Measurements from ENCODE around the gene UTP15.

The UTP15 gene

DNA sequence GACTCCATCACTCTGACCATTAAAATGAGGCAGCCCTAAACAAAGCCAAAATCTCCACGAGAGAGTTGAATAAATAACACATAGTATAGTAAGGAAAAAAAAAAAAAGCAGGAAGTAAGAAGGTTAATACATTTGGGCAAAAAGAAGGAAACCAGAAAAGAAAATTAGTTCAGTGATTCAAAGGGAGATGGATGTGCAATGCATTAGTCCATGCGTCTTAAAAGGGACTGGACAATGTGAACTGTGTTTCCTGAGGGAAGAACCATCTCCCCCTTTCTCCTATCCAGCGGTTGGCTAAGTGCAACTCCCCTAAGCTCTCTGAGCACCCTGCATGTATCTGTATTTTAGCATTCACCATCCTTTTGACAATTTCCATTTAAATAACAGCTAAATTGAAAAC, 1.5 kb upstream of the UTP15 start:
- Histone ChIP-seq H3K27ac (replicated peaks) (peak overlapping the region; percentile 84; the same call in 1 of the 2 replicates), H3K4me3 (replicated peaks; ENCODE audit: insufficient read depth, low read length) (peak overlapping the region; percentile 87), H3K27me3 (ENCODE audit: insufficient read depth, poor library complexity, severe bottlenecking) (no peaks in the 10 kb centered on the region)
- TF ChIP-seq POLR2AphosphoS5 (IDR thresholded peaks at IDR 0.05; ENCODE audit: low read depth) = no peak
- TF ChIP-seq REST (IDR thresholded peaks at IDR 0.05; ENCODE audit: insufficient replicate concordance, low read depth) = no peak
- no peak for TF ChIP-seq SPI1 (IDR thresholded peaks at IDR 0.05; ENCODE audit: borderline replicate concordance, low read depth)
- TF ChIP-seq GABPA (IDR thresholded peaks at IDR 0.05; ENCODE audit: low read depth) = no peak
- TF ChIP-seq CTCF (IDR thresholded peaks at IDR 0.05; ENCODE audit: insufficient read depth, low read length) = no peak
- no peak for DNase-seq (ENCODE audit: low read depth in 1 of 2, low spot score in 1 of 2)

DNA sequence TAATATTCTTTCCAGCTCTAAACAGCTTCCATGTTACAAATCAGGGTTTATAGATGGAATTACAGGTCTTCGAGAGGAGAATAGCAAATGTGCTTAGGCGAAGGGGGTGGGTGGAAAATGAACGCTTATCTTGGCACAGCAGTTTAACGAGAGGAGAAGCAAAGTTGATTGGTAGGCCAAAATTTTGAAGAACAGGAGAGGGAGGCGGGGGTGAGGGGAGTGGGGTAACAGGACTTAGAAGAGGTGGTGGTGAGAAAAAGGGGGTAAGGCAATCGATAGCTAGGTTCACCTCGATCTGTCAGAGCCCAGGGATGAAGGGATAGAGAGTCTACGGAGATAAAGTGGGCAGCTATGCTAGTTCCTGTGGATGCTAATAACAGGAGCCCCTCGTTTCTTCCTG, 868 bp upstream of the UTP15 start:
- Histone ChIP-seq H3K27ac (replicated peaks) (peak overlapping the region; percentile 84), H3K4me3 (replicated peaks; ENCODE audit: insufficient read depth, low read length) (peak overlapping the region; percentile 87), H3K27me3 (ENCODE audit: insufficient read depth, poor library complexity, severe bottlenecking) (no peaks in the 10 kb centered on the region)
- TF ChIP-seq REST (IDR thresholded peaks at IDR 0.05; ENCODE audit: insufficient replicate concordance, low read depth) (no peak), POLR2AphosphoS5 (IDR thresholded peaks at IDR 0.05; ENCODE audit: low read depth) (no peak), GABPA (IDR thresholded peaks at IDR 0.05; ENCODE audit: low read depth) (no peak), CTCF (IDR thresholded peaks at IDR 0.05; ENCODE audit: insufficient read depth, low read length) (no peak), SPI1 (IDR thresholded peaks at IDR 0.05; ENCODE audit: borderline replicate concordance, low read depth) (no peak)
- DNase-seq (ENCODE audit: low read depth in 1 of 2, low spot score in 1 of 2) = peak in 1 of 2 experiments; percentile 2

DNA sequence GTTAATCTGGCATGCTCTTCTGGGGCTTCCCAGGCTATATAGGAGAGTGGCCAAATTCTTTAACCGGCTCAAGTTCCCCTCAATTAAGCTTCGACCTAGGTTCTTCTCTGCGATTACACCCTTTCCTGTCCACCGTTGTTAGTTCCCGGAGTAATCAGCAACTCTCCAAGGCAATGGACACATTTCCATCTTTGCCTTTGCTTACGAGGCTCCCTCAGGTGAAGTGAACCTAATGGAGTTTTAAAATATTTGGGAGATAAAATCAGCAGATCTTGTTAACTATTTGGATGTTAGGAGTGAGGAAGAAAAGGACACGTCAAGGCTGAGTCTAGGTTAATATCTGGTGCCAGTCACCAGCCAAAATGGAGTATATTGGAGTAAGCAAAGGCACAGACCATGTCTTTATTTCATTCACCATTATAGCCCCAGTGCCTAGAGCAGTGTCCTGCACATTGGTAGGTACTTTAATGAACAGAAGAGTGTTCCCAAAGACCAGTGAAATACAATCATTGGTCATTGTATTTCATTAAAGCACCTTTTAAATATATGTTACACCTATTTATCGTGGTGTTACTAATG, 515 bp downstream of the UTP15 start:
- no peak for DNase-seq (ENCODE audit: low read depth in 1 of 2, low spot score in 1 of 2)
- Histone ChIP-seq H3K27ac (replicated peaks) (peak overlapping the region; percentile 84), H3K4me3 (replicated peaks; ENCODE audit: insufficient read depth, low read length) (peak overlapping the region; percentile 87)

More for the DNA sequence above, 515 bp downstream of the UTP15 start:
- TF ChIP-seq GABPA (IDR thresholded peaks at IDR 0.05; ENCODE audit: low read depth) (no peak), CTCF (IDR thresholded peaks at IDR 0.05; ENCODE audit: insufficient read depth, low read length) (no peak), REST (IDR thresholded peaks at IDR 0.05; ENCODE audit: insufficient replicate concordance, low read depth) (no peak), POLR2AphosphoS5 (IDR thresholded peaks at IDR 0.05; ENCODE audit: low read depth) (no peak; the same call in 1 of the 2 replicates), SPI1 (IDR thresholded peaks at IDR 0.05; ENCODE audit: borderline replicate concordance, low read depth) (no peak)
- H3K27me3 ChIP-seq (ENCODE audit: insufficient read depth, poor library complexity, severe bottlenecking) = no peaks in the 10 kb centered on the region

All from HL-60 (cell line).